Epithelial cell of esophagus (primary cell): ENCODE results near the gene EPHB1.

Experiments used
- DNase-seq: peaks from one replicate; pipeline ENCODE4 v3.0.0; 2010; ENCODE audit warnings: low read depth
- H3K4me3 ChIP-seq: 2 replicates; pipeline ENCODE4 v1.5.1; 2011; ENCODE audit warnings: mild to moderate bottlenecking, low read length, control low read depth
- TF ChIP-seq, protein P1 (sequence below): IDR thresholded peaks from 2 replicates; pipeline ENCODE4 v1.5.1; 2011; ENCODE audit warnings: low read depth, mild to moderate bottlenecking, low read length, control low read depth, inconsistent platforms; ENCODE audit not compliant: insufficient read depth; ENCODE audit errors: missing control alignments

The EPHB1 gene

GRCh38 chr3:134873789-134874188, 78.7 kb downstream of the EPHB1 start:
- TF ChIP-seq, protein P1, sequence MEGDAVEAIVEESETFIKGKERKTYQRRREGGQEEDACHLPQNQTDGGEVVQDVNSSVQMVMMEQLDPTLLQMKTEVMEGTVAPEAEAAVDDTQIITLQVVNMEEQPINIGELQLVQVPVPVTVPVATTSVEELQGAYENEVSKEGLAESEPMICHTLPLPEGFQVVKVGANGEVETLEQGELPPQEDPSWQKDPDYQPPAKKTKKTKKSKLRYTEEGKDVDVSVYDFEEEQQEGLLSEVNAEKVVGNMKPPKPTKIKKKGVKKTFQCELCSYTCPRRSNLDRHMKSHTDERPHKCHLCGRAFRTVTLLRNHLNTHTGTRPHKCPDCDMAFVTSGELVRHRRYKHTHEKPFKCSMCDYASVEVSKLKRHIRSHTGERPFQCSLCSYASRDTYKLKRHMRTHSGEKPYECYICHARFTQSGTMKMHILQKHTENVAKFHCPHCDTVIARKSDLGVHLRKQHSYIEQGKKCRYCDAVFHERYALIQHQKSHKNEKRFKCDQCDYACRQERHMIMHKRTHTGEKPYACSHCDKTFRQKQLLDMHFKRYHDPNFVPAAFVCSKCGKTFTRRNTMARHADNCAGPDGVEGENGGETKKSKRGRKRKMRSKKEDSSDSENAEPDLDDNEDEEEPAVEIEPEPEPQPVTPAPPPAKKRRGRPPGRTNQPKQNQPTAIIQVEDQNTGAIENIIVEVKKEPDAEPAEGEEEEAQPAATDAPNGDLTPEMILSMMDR: no peak
- no peak overlapping the region for H3K4me3 ChIP-seq
- DNase-seq: no peak

- TF ChIP-seq, protein P1: no peak
- H3K4me3 ChIP-seq: no peak overlapping the region
- no peak for DNase-seq
These were observed 79.8 kb downstream of the EPHB1 start for GRCh38 chr3:134874737-134875413.

DNA sequence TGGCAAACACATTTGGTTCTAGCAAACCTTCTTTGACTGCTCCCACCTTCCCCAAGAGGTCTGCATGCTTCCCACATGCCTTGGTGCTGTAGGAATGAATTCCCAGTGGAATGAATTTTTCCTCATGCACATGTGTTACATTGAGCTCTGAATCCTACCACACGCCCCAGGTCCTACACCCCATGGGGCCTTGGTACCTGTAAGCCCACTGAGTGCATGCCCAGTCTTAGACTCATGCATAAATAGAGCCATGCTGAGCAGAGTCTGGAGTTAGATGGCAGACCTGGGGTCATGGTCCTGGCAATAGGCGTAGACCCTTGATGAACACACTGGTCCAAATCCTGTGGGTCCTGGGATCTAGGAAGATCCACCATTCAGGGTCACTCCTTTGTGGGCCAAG, 81.8 kb downstream of the EPHB1 start:
- DNase-seq: no peak
- TF ChIP-seq, protein P1: no peak
- no peak overlapping the region for H3K4me3 ChIP-seq

DNA sequence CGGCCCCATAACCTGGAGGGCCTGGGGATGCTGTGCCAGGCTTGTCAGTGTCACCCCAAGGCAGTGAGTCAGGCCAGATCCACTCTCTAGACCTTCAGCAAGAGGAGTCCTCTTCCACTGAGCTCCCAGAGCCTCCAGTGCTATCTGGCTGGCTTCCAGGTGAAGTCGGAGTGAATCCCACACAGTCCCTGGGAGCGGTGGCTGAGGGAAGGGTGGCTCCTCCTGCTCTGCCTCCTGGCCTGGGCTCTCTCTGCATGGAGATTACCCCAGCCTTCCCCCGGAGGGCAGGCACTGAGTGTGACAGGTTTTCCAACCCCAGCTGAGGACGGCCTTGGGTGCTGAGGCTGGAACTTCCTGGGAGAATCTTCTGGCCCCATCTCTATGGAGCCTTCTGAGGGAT, 82.7 kb downstream of the EPHB1 start:
- no peak for DNase-seq
- TF ChIP-seq, protein P1: no peak
- no peak overlapping the region for H3K4me3 ChIP-seq

DNA sequence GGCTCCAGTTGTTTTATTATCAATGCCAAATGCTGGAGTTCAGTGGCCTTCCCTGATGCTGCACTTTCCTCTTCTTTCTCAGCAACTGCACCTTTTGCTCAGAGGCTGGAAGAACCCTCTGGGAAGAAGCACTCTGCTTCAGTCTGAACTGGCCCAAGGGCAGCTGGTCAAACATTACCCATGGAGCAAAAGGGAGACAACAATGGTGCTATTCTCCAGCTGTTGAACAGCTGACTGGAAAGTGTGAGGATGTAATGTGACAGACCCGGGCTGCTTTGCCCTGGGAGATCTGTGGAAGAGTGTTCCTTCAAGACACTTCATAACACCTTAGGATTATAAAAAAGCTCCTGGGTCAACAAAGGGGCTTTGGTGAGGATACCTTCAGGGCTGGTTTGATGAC, 84.9 kb downstream of the EPHB1 start:
- TF ChIP-seq, protein P1: no peak
- DNase-seq: no peak
- no peak overlapping the region for H3K4me3 ChIP-seq

DNA sequence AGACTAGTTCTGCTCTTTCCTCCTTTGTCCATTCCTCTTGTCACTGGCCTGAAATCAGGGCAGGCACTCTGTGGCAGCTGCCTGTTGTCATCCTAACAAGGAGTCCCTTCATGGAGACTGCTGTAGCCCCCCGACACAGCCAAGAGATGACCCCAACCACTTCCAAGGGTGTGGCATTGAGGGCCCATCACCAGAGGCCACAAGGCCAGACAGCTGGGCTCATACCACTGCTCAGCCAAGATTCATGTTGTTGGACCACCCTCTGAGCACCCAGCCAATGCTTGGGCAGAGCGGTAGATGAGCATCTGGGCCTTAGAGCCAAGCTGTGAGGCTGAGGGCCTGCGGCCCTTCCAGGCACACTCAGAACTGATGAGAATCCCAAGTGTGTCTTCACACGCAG, 85.4 kb downstream of the EPHB1 start:
- no peak overlapping the region for H3K4me3 ChIP-seq
- TF ChIP-seq, protein P1: no peak
- DNase-seq: no peak

DNA sequence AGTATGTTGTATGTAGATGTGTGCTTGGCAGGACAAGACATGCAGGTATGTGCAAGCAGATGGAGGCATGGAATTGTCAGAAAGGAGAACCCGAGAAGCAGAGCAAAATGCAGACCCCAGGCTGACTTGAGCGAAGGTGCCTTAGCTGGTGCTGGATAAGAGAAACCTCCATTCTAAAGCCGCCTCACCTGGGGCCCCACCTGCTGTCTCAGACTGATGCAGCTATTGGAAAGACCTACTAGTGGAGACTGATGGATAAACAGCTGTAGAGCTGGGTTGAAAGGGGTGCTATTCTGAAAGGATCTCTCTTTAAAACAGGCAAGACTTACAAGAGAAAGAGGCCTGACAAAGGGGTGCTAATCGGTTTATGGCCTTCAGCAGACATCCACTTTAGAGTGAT, 86.2 kb downstream of the EPHB1 start:
- DNase-seq: no peak
- no peak overlapping the region for H3K4me3 ChIP-seq
- TF ChIP-seq, protein P1: no peak
